WTC11 (cell line): ENCODE measurements around the gene NUP58.

ENCODE experiments used
- CTCF ChIP-seq: fragments of 200-600 bp; IDR thresholded peaks from 2 replicates; pipeline ENCODE4 v1.8.0; 2022; ENCODE audit warnings: antibody characterized with exemption
- FOXP1 ChIP-seq: sonication (generic); formaldehyde crosslinking; IDR thresholded peaks from 2 replicates; pipeline ENCODE4 v1.8.0; 2022; ENCODE audit warnings: missing genetic modification reagents, mild to moderate bottlenecking, moderate library complexity, borderline replicate concordance
- JUN ChIP-seq: sonication (generic); formaldehyde crosslinking; IDR thresholded peaks from 2 replicates; pipeline ENCODE4 v1.8.0; 2023; ENCODE audit warnings: mild to moderate bottlenecking, missing genetic modification reagents
- USF2 ChIP-seq: sonication (generic); formaldehyde crosslinking; IDR thresholded peaks from 2 replicates; pipeline ENCODE4 v1.8.1; 2023; ENCODE audit warnings: mild to moderate bottlenecking, missing genetic modification reagents, moderate library complexity
- ZNF317 ChIP-seq: sonication (generic); formaldehyde crosslinking; IDR thresholded peaks from 2 replicates; pipeline ENCODE4 v1.8.1; 2023; ENCODE audit warnings: low read depth, mild to moderate bottlenecking, moderate library complexity, missing genetic modification reagents, borderline replicate concordance

- TF ChIP-seq CTCF (no peak), FOXP1 (no peak), ZNF317 (CRISPR knock-in tag) (no peak), JUN (CRISPR knock-in tag) (no peak), USF2 (no peak)
Measured at GRCh38 chr13:25324100-25324499, 22.7 kb downstream of the NUP58 start.
